Measurements from ENCODE around the gene BMPR2. TPM values are rescaled to one million over a fixed set of nuclear protein-coding genes. Genes with fewer than 3 reads are reported as not detected.

BMPR2 gene
- total and polyA plus RNA-seq, 2 donors (not counting 1 experiment from before 2014, with no cell fraction given): 3.1 to 24.6 TPM

- H3K4me1 ChIP-seq (ENCODE audit: control insufficient read depth in 2 of 2, insufficient read depth in 2 of 2, low read length in 2 of 2): no peaks in the 10 kb centered on the region
- Mint-ChIP-seq H3K4me1 (no peaks in the 10 kb centered on the region), H3K27ac (no peak overlapping the region), H3K4me3 (no peak overlapping the region), H3K27me3 (no peaks in the 10 kb centered on the region), H3K9me3 (ENCODE audit: insufficient read depth) (no peaks in the 10 kb centered on the region)
- H3K9ac ChIP-seq (ENCODE audit: low read length): no peak overlapping the region
- no peak overlapping the region for H3K4me3 ChIP-seq (ENCODE audit: control extremely low read depth in 1 of 5, extremely low read depth in 1 of 5, insufficient read depth in 1 of 5, low read depth in 2 of 5, low read length in 4 of 5)
- H4K20me1 ChIP-seq (ENCODE audit: control insufficient read depth, insufficient read depth, low read length, poor library complexity, severe bottlenecking): no peaks in the 10 kb centered on the region
- H3K79me2 ChIP-seq (ENCODE audit: control insufficient read depth, insufficient read depth, low read length): no peaks in the 10 kb centered on the region
- DNase-seq (no peak), ATAC-seq (ENCODE audit: low read depth) (no peak)
- H3K27ac ChIP-seq (ENCODE audit: low read length in 2 of 2): no peak overlapping the region
- TF ChIP-seq, protein P1, sequence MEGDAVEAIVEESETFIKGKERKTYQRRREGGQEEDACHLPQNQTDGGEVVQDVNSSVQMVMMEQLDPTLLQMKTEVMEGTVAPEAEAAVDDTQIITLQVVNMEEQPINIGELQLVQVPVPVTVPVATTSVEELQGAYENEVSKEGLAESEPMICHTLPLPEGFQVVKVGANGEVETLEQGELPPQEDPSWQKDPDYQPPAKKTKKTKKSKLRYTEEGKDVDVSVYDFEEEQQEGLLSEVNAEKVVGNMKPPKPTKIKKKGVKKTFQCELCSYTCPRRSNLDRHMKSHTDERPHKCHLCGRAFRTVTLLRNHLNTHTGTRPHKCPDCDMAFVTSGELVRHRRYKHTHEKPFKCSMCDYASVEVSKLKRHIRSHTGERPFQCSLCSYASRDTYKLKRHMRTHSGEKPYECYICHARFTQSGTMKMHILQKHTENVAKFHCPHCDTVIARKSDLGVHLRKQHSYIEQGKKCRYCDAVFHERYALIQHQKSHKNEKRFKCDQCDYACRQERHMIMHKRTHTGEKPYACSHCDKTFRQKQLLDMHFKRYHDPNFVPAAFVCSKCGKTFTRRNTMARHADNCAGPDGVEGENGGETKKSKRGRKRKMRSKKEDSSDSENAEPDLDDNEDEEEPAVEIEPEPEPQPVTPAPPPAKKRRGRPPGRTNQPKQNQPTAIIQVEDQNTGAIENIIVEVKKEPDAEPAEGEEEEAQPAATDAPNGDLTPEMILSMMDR (IDR thresholded peaks at IDR 0.05): no peak
- TF ChIP-seq EZH2 (IDR thresholded peaks at IDR 0.05; ENCODE audit: borderline replicate concordance, insufficient read depth, low read depth, low read length, poor library complexity, severe bottlenecking): no peak
- no CpG with 5 or more reads among the region's 2 CpGs for WGBS (ENCODE audit: insufficient coverage)
- ChIA-PET POLR2A (no interaction called here), CTCF (no interaction called here)
- no peaks in the 10 kb centered on the region for H3K9me3 ChIP-seq (ENCODE audit: control extremely low read depth in 1 of 3, control insufficient read depth in 2 of 3, insufficient read depth in 1 of 3, low read length in 2 of 3)
- intact Hi-C loops (cut with micrococcal nuclease): no loop called here
- no peaks in the 10 kb centered on the region for H3K27me3 ChIP-seq (replicated peaks in 1 of 4; ENCODE audit: control extremely low read depth in 1 of 4, control insufficient read depth in 3 of 4, insufficient read depth in 4 of 4, low read length in 3 of 4)
- H2AFZ ChIP-seq (ENCODE audit: insufficient read depth, low read depth, low read length, poor library complexity, severe bottlenecking): no peak overlapping the region
- H3K36me3 ChIP-seq (replicated peaks in 1 of 2; ENCODE audit: control extremely low read depth in 1 of 2, control insufficient read depth in 1 of 2, extremely low read depth in 1 of 2, insufficient read depth in 2 of 2, low read length in 1 of 2): peaks cover 2 to 5% of the 10 kb centered on the region in 2 experiments
- no peak overlapping the region for H3K4me2 ChIP-seq (replicated peaks; ENCODE audit: low read depth, low read length, poor library complexity, severe bottlenecking)
Observed at GRCh38 chr2:202512176-202512575, 136.0 kb downstream of the BMPR2 start.

DNA sequence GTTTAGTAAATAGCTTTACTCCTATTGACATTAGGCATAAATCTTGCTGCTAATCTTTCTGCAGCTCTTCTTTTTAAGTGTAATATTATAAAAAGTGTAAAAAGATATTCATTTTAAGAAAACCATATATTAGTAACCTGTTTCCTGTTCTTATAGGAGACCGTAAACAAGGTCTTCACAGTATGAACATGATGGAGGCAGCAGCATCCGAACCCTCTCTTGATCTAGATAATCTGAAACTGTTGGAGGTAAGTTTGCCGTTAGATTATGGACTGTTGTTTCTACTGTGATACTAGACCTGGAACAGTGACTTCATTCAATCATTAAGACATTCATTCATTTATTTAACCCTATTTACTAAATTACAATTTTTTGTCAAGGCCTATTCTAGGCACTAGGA is 138.6 kb downstream of the BMPR2 start:
- no peaks in the 10 kb centered on the region for H3K4me1 Mint-ChIP-seq
- Histone ChIP-seq H3K9ac (ENCODE audit: low read length) (no peak overlapping the region), H3K27ac (ENCODE audit: low read length in 2 of 2) (no peak overlapping the region), H4K20me1 (ENCODE audit: control insufficient read depth, insufficient read depth, low read length, poor library complexity, severe bottlenecking) (no peaks in the 10 kb centered on the region), H3K79me2 (ENCODE audit: control insufficient read depth, insufficient read depth, low read length) (no peaks in the 10 kb centered on the region), H3K4me2 (replicated peaks; ENCODE audit: low read depth, low read length, poor library complexity, severe bottlenecking) (no peak overlapping the region), H3K4me1 (ENCODE audit: control insufficient read depth in 2 of 2, insufficient read depth in 2 of 2, low read length in 2 of 2) (no peaks in the 10 kb centered on the region), H3K36me3 (replicated peaks in 1 of 2; ENCODE audit: control extremely low read depth in 1 of 2, control insufficient read depth in 1 of 2, extremely low read depth in 1 of 2, insufficient read depth in 2 of 2, low read length in 1 of 2) (peaks cover 2 to 13% of the 10 kb centered on the region in 2 experiments), H3K27me3 (replicated peaks in 1 of 4; ENCODE audit: control extremely low read depth in 1 of 4, control insufficient read depth in 3 of 4, insufficient read depth in 4 of 4, low read length in 3 of 4) (no peaks in the 10 kb centered on the region), H3K9me3 (ENCODE audit: control extremely low read depth in 1 of 3, control insufficient read depth in 2 of 3, insufficient read depth in 1 of 3, low read length in 2 of 3) (no peaks in the 10 kb centered on the region), H2AFZ (ENCODE audit: insufficient read depth, low read depth, low read length, poor library complexity, severe bottlenecking) (no peak overlapping the region), H3K4me3 (ENCODE audit: control extremely low read depth in 1 of 5, extremely low read depth in 1 of 5, insufficient read depth in 1 of 5, low read depth in 2 of 5, low read length in 4 of 5) (no peak overlapping the region)
- TF ChIP-seq EZH2 (IDR thresholded peaks at IDR 0.05; ENCODE audit: borderline replicate concordance, insufficient read depth, low read depth, low read length, poor library complexity, severe bottlenecking): no peak
- TF ChIP-seq, protein P1 (IDR thresholded peaks at IDR 0.05): no peak
- H3K27me3 Mint-ChIP-seq: no peaks in the 10 kb centered on the region
- intact Hi-C loops (cut with micrococcal nuclease): no loop called here
- no peak overlapping the region for H3K27ac Mint-ChIP-seq
- ATAC-seq (ENCODE audit: low read depth) (no peak), DNase-seq (no peak)
- CTCF ChIA-PET: no interaction called here
- H3K9me3 Mint-ChIP-seq (ENCODE audit: insufficient read depth): no peaks in the 10 kb centered on the region
- H3K4me3 Mint-ChIP-seq: no peak overlapping the region
- POLR2A ChIA-PET: no interaction called here
- WGBS (ENCODE audit: insufficient coverage): no CpG with 5 or more reads among the region's 3 CpGs
